AG08396 (cell line): ENCODE results near the gene CD69.
"Not testable (repeated sequence)": the region's sequence is repeated elsewhere in the genome, so short reads cannot be mapped to it uniquely, and the experiment has no call there.

Experiments
- DNase-seq: peaks from one replicate; pipeline ENCODE4 v3.0.0; 2012; ENCODE audit warnings: low spot score, mixed read lengths

CD69 gene

DNA sequence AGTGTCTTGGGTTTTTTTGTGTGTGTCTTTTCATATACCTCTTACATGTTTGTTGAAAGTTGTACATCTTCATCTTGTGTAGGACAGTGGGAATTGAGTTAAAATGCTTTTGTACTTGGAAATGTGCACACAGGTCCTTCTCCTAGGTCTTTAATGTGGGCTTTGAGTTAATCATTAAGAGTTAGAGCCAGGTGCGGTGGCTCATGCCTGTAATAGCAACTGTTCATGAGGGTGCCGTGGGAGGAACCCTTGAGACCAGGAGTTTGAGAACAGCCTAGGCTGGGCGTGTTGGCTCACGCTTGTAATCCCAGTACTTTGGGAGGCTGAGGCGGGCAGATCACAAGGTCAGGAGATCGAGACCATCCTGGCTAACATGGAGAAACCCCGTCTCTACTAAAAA lies 41.7 kb downstream of the CD69 start:
- no peak for DNase-seq

DNA sequence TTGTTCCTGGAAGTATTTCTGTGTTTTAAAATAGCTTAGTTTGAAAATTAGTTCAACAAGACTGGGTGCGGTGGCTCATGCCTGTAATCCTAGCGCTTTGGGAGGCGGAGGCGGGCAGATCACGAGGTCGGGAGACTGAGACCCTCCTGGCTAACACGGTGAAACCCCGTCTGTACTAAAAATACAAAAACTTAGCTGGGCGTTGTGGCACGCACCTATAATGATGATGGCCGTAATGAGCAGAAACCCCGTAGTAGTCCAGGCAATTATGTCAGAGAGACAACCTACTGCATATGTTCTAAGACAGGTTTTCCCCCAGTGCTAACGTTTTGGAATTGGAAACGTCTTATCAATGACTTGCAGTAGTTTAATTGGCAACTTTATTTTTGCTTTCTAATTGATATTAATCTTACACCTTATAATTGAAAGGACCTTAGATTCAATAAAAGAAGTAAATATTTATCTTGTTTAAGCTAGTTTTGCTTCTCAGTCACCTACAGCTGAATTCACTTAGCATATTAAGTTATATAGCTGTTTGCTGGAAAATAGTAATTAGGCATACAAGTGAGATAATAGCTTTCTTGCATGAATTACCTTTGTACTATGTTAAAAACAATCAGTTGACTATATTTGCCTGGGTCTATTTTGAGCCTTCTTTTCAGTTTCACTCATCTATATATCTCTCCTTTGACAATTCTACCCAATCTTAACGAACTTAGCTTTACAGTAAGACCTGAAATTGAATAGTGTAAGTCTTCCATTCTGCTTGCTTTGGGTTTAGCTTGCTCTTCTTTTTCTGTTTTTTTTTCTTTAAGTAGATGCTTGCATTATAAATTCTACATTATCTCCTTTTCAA lies 43.4 kb downstream of the CD69 start:
- no peak for DNase-seq

DNA sequence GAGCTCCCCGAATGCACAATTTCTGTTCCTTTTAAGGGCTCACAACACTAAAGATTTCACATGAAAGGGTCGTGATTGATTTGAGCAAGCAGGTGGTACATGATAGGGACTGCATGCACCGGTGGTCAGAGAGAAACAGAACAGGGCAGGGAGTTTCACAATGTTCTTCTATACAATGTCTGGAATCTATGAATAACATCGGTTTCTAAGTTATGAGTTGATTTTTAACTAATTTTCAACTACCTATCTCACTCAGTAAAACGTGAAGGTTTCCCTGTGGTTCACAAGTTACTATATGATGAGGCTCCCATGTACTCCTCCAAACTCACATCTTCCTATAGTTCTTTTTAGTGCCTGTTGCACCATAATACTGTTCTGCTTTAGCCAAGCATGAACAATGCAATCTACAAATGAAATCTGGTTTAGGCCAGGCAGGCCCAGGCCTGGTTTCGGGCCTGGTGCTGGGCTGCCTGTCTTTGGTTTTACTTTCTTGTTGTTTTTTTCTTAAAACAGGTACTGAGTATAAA lies 47.6 kb downstream of the CD69 start:
- not testable (repeated sequence) for DNase-seq

DNA sequence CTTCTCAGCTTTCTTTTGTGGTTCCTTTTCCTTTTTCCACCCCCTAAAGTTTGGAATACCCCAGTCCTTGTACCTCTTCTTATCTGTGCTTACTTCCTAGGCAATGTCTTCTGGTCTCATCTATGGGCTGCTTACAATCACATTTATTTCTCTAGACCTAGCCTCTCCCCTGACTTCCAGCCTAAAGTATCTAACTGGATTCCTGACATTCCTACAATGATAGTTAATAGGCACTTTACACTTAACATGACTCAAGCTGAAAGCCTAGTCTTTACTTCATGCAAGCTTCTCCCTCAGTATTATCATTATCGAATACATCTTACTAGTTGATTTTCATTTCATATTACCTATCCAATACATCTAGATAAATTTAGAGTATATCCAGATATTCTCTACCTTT lies 49.0 kb downstream of the CD69 start:
- DNase-seq, result no peak

DNA sequence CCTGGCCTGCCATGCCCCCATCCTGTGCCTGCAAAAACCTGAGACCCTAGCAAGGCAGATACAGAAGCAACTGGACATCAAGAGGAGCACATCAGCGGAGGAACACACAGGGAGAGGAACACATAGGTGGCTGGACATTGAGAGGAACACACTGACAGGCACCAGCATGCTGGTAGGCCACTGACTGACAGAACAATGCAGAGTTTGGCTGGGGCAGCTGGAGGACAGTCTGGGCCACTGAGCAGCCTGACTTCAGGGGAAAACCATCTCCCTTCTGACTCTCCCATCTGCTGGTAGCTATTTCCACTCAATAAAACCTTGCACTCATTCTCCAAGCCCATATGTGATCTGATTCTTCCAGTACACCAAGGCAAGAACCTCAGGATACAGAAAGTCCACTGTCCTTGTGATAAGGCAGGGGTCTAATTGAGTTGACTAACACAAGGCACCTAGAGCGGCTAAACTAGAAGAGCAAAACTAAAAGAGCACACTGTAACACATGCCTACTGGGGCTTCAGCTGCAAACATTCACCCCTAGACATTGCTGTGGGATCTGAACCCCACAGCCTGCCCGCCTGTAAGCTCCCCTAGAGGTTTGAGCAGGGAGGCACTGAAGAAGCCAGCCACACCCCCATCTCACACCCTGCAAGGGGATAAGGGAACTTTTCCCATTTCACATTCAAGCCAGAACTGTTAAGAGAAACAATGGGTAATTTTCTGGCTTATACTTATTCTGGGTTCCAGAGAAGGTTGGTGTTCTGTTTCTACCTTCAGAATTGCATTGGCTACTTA lies 49.9 kb downstream of the CD69 start:
- no peak for DNase-seq

DNA sequence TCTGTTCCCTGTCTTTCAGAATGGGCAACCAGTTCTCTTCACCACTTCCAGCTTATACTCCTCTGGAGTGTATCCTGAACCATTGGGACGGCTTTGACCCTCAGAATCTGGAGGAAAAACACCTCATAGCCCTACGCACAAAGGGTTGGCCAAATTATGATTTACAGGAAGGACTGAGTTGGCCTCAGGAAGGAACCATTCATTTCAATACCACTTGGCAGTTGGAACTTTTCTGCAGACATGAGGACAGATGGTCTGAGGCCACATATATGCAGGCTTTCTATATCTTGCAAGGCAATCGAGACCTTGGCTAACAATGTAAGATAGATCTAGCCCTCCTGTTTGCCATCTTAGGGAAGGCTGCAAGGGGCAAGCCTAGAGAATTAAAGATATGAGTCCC lies 51.8 kb downstream of the CD69 start:
- DNase-seq, result no peak

DNA sequence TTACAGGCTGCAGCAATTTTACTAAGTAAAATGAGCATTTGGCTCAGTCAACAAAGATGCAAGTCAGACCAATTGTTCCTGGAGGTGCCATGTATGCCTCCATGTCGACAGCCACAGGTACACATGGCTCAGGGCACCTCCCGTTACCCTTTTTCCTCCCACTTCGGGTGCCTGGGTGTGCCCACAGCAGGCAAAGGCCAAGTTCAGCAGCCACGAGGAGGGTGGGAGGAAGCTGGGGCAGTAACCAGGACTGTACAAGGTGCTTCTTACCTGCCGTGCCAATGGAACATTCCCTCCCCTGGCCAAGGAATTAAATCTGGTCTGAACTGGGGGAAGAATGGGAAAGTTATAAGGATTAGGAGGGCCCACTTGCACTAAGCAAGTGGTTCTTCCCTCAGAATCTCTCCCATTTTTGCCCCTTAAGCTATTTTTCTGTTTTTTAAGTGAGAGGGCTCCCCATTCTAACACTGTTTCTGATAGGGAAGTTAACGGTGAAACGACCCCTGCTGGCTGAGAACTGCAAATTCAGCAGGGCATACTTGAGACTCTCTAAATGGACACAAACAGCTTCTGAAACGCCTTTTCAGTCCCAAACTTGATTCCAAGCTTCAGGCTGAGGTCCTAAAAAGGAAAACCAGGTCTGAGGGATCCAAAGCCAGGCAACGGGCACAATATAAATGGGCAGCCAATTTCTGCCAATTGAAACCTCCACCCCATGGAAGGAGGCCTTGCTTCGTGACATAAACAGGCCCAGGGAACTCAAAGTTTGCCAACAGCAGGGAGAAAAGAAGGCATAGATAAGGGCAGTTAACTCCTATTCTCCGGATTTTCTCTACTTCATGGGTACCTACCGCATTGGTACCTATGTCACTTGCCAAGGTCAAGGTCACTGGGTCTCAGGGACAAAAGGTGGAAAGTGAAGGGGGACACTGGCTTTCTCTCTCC lies 52.6 kb downstream of the CD69 start:
- peak; percentile 41 for DNase-seq

DNA sequence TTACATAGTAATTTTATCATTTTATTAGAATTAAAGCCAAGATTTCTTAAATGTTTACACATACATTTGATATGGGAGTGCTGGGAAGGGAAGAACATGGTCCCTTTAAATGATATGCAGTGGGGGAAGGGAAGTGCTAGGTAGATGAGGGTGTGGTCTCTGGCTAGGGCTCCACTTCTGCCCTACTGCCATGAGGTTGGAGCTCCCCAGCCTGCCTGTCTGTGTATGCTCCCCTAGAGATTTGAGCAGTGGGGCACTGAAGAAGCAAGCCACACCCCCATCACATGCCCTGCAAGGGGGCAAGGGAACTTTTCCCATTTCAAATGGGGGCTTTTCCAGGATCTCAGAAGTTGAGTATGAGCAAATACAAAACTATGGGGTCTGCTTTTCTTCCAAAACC lies 53.3 kb downstream of the CD69 start:
- DNase-seq, result no peak

DNA sequence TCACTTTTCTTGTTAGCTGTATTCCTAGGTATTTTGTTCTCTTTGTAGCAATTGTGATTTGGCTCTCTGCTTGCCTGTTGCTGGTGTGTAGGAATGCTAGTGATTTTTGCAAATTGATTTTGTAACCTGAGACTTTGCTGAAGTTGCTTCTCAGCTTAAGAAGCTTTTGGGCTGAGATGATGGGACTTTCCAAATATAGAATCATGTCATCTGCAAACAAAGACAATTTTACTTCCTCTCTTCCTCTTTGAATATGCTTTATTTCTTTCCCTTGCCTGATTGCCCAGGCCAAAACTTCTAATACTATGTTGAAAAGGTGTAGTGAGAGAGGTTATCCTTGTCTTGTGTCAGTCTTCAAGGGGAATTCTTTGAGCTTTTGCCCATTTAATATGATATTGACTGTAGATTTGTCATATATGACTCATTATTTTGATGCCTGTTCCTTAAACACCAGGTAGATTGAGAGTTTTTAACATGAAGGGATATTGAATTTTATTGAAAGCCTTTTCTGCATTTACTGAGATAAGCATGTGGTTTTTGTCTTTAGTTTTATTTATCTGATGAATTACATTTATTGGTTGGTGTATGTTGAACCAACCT lies 54.5 kb downstream of the CD69 start:
- DNase-seq, result no peak

DNA sequence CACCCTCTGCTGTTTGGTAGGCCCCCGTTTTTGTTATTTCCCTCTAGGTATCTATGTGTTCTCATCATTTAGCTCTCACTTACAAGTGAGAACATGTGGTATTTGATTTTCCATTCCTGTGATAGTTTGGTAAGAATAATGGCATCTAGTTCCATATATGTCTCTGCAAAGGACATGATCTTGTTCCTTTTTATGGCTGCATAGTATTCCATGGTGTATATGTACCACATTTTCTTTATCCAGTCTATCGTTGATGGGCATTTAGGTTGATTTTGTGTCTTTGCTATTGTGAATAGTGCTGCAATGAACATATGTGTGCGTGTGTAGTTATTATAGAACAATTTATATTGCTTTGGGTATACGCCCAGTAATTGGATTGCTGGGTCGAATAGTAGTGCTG lies 56.1 kb downstream of the CD69 start:
- not testable (repeated sequence) for DNase-seq
